HG03025 (cell line): ENCODE results near the gene LUZP1.

ENCODE experiments used
- ATAC-seq: cut with Tn5 transposase; IDR thresholded peaks from one replicate; pipeline ENCODE4 v1.9.1; 2021; ENCODE audit warnings: mild to moderate bottlenecking, moderate library complexity; ENCODE audit not compliant: unreplicated experiment, low FRiP score

The LUZP1 gene

DNA sequence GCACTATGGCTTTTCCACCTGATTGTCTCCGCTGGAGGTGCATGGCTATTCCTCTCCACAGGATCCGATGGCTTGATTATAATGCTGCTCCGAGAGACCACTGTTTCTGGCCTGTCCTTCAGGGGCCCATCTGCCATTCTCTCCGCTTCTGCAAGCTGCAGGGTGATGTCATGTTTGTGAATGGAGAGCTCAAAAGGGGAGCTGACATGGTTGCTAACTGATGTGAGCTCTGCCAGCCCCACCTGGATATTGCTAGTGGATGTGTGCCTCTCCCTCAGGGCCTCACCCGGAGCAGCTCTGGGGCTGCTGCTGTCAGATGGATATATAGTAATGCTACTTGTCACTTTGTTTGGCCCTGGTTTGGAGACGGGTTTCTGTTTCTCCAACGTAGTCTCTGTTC is 77.1 kb downstream of the LUZP1 start:
- no peak for ATAC-seq

GRCh38 chr1:23090056-23090455 is 78.6 kb downstream of the LUZP1 start:
- ATAC-seq, result no peak

DNA sequence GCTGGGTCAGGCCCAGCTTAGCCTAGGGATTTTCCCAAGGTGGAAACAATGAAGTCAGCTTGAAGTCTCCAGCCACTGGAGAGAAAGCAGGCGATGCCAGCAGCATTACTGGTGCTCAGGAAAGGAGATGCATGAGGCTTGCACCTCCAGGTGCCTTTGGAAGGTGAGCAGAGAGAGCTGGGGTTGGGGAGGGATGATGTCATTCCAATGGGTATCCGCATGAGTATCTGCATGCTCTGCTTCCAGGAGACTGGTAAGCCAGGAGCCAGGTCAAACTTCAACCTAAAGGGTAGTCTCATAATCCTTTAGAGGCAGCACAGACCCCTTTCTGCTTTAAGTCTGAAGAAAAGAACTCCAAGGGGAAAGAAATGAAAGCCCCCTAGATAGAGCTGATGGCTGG is 80.6 kb downstream of the LUZP1 start:
- no peak for ATAC-seq

DNA sequence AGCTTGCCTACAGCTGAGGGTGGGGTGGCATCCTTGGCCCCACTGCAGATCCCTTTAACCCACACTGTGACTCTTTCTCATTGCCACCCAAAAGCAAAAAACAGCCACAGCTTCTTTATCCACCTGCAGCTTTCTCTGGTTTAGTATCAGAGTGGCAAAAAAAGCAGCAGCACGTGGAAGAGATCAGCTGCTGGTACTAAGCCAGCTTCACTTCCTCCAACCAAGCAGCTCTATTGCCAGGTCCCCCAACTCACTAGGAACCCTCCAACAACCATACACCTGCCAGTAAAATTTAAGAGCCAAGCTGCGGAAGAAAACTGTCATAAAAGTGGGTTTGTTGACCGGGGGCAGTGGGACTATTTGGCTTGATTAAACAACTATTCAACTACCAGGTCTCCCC is 83.0 kb downstream of the LUZP1 start:
- ATAC-seq, result no peak

GRCh38 chr1:23084880-23085279 is 83.8 kb downstream of the LUZP1 start:
- ATAC-seq, result no peak

DNA sequence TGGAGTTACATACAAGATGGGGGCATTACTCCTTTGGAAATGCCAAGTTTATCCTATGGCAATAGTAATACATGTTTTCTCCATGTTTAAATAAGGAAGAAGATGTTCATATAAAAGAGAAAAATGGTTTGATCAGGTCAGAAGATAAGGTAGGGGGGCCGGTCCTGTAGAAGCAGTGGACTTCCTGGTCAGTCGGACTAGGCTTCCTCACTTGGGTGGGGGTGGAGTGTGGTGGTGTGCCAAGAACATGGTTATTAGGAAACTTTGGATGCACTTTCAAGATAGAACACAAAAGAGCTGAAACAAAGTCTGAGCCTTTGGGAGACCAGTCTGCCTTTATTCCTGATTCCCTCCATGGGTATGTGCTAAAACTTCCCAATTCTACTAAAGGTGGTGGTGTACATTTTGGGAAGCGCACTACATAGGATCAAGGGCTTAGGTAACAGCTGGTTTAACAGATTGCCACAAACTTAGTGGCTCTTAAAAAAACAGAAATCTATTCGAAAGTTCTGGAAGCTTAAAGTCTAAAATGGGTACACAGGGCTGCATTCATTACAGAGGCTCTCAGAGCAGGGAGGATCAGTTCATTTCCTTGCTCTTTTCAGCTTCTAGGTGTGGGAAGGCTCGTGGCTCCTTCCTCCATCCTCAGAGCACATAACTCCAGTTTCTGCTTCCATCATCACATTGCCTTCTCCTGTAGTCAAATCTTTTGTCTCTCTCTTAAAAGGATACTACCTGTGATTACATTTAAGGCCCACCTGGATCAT is 84.8 kb downstream of the LUZP1 start:
- ATAC-seq, result no peak

GRCh38 chr1:23081376-23081775 is 87.3 kb downstream of the LUZP1 start:
- no peak for ATAC-seq

DNA sequence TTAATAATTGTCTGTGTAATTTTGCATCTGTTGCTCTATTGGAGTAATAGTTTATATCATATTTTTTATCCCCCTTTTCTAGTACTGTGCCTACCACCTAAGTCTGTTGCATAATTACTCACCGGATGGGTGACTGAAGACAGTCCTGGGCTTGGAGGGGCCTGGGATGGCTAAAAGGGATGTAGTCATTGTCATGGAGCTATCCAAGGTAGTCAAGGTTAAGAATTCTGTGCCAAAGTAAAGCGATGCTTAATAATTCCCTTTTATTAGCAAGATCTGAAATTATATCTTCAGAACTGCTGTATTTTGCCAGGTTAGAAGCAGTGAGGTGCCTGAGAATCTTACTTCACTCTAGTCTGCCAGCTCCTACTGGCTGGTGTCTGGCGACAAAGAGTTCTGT is 87.8 kb downstream of the LUZP1 start:
- no peak for ATAC-seq

- no peak for ATAC-seq
These were observed 89.6 kb downstream of the LUZP1 start for GRCh38 chr1:23079025-23079424.

DNA sequence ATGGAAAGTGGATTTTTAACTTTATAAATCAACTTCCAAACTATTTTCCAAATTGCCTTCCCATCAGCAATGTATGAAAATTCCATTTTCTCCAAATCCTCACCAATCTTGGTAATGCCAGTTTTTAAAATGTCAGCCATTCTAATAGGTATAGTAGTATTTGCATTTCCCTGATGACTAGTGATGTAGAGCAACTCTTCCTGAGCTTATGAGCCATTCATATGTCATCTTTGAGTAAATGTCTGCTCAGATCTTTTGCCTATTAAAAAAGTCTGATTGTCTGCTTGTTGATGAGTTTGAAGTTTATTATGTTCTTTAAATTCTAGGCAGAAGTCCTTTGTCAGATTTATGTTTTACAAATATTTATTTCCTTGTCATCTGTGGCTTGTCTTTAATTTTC is 94.6 kb downstream of the LUZP1 start:
- ATAC-seq, result no peak

DNA sequence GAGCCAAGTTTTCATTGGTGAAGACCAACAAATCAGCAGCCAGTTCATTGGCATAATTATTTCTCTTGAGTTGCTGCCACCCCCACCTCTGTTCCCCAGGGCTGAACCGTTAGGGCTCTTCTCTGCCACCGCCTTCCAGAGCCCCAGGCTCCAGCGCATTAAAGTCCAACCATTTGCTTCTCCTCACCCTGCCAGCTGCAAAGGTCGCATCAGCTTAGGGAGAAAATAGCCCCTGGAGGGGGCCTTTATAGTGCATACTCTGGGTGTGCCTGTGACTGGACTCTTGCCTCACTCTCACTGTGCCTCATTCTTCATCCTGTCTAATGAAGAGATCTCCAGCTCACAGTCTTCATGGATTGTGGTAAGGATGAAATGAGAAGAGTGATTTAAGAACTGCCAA is 99.0 kb downstream of the LUZP1 start:
- ATAC-seq, result no peak

- ATAC-seq, result no peak
These were observed 99.5 kb downstream of the LUZP1 start for GRCh38 chr1:23069149-23069548.

DNA sequence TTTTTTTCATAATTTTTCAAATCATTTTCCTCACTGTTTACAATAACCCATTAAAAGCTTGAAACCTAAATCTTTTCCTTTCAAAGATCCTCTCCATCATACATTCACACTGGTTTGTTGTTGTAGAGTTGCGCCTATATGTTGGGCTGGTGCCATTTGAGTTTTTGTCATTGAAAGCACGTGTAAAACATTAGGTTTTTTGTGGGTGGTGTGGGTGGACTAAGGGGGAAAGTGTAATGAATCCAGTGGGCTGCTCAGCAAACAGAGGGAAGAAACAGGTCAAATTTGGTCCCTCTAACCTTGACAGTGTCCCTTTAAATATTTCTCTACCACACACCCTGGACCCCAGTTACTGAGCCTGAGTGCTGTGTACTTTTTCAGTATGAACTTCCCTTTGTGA is 102.6 kb downstream of the LUZP1 start:
- ATAC-seq, result no peak

GRCh38 chr1:23065385-23065784 is 103.3 kb downstream of the LUZP1 start:
- ATAC-seq, result no peak

GRCh38 chr1:23062271-23062670 is 106.4 kb downstream of the LUZP1 start:
- no peak for ATAC-seq

DNA sequence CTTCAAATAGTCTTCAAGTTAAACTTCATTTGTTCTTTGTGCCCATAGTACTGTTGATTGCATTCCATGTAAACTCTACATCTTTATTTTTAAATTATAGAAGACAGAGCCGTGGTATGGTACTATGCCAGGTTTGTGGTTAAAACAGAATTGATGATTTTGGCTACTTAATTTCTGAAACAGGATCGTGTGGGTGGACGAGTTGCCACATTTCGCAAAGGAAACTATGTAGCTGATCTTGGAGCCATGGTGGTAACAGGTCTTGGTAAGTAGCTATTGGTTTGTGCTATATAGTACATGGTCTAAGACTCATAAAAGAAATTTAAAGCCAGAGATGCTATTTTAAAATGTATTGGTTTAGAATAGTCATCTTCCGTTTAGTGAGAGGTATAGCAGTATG is 111.4 kb downstream of the LUZP1 start:
- no peak for ATAC-seq

- no peak for ATAC-seq
These were observed 117.3 kb downstream of the LUZP1 start for GRCh38 chr1:23051290-23051909.

DNA sequence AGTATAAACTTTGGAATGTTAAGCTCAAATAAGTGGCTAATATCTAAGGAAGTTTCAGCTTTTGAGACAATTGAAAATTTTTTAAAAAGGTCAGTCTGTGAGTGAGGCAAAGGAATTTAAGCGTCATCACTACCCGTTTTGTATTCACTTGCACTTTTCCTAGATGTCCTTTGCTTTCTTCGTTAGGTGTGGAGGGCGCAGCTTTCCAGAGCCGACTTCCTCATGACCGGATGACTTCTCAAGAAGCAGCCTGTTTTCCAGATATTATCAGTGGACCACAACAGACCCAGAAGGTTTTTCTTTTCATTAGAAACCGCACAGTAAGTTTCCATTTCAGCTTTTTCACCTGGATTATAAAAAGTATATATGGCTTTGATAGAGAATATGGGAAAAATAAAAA is 118.5 kb downstream of the LUZP1 start:
- no peak for ATAC-seq

GRCh38 chr1:23044035-23044434 is 124.6 kb downstream of the LUZP1 start:
- no peak for ATAC-seq

DNA sequence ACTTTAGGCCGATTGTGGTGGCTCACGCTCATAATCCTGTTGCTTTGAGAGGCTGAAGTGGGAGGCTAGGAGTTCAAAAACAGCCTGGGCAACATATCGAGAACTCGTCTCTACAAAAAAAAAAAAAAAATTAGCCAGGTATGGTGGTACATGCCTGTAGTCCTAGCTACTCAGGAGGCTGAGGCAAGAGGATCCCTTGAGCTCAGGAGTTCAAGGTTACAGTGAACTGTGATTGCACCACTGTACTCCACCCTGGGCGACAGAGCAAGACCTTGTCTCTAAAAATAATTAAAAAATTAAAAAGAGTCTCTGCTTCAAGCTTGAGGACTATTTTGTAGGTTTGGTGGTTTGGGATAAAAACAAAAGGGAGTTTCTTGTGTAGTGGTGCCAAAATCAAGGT is 128.1 kb downstream of the LUZP1 start:
- ATAC-seq, result no peak

GRCh38 chr1:23039308-23039826 is 129.3 kb downstream of the LUZP1 start:
- no peak for ATAC-seq

DNA sequence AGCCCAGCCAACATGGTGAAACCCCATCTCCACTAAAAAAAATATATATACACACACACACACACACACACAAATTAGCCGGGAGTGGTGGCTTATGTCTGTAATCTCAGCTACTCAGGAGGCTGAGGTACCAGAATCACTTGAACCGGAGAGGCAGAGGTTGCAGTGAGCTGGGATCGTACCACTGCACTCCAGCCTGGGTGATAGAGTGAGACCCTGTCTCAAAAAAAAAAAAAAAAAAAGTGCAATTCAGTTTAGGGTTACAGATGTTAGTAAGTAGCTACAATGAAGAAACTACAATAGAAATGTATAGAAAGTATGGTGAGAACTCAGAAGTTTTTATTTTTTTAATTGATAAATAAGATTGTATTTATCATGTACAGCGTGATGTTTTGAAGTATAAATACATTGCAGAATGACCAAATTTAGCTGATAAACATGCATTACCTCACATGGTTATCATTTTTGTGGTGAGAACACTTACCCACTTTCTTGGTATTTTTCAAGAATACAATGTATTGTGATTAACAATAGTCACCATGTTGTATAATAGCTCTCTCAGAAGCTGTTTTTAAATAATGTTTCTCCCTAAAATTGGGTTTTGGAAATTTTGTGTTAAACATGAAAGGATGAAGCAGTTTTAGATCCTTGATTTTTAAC is 131.4 kb downstream of the LUZP1 start:
- ATAC-seq, result no peak
